Activated CD8-positive, alpha-beta T cell treated with anti-CD3 and anti-CD28 coated beads, Interleukin-2, amount 10 ng/mL, durations not matched to agents 7 days and 5 days (primary cell): Measurements from ENCODE around the gene GRIA4. TPM values are rescaled to one million over a fixed set of nuclear protein-coding genes. Genes with fewer than 3 reads are reported as not detected.

Experiments
- ATAC-seq: fragments of 150-1000 bp; cut with Tn5 transposase; one replicate; pipeline ENCODE4 v1.10.0; 2021; ENCODE audit warnings: moderate library complexity
- CTCF ChIA-PET: fragments of 350-600 bp; sonication (Branson Sonifier 250); formaldehyde crosslinking; loops from one replicate; lab custom pipeline; 2021; ENCODE audit warnings: antibody characterized with exemption; lab: Charles Lee
- POLR2A ChIA-PET: fragments of 350-600 bp; sonication (Branson Sonifier 250); formaldehyde crosslinking; loops from one replicate; lab custom pipeline; 2021; ENCODE audit warnings: antibody characterized with exemption; lab: Charles Lee
- DNase-seq: peaks from one replicate; pipeline ENCODE4 v3.0.0-alpha.2; 2020
- H3K27ac Mint-ChIP-seq: one replicate; pipeline ENCODE4 v1.8.0; 2021; ENCODE audit warnings: mild to moderate bottlenecking, mixed read lengths
- H3K27me3 Mint-ChIP-seq: one replicate; pipeline ENCODE4 v1.8.0; 2021; ENCODE audit warnings: low read depth, mixed read lengths
- H3K36me3 Mint-ChIP-seq: one replicate; pipeline ENCODE4 v1.8.0; 2021; ENCODE audit warnings: low read depth, mixed read lengths
- H3K4me1 Mint-ChIP-seq: one replicate; pipeline ENCODE4 v1.8.0; 2021; ENCODE audit warnings: low read depth, mixed read lengths
- H3K4me3 Mint-ChIP-seq: one replicate; pipeline ENCODE4 v1.8.0; 2021; ENCODE audit warnings: mild to moderate bottlenecking, mixed read lengths
- H3K9me3 Mint-ChIP-seq: one replicate; pipeline ENCODE4 v1.8.0; 2022; ENCODE audit warnings: mixed read lengths; ENCODE audit not compliant: insufficient read depth
- total RNA-seq, 2 experiments: library from RNA; stranded (reverse); gene quantifications; one replicate each; pipeline ENCODE4 v1.2.3, GENCODE V29; 2021

The GRIA4 gene
- total RNA-seq, 2 experiments from 2014 or later, result not detected

GRCh38 chr11:105642870-105643269 lies 33.0 kb downstream of the GRIA4 start:
- H3K4me3 Mint-ChIP-seq, result no peak overlapping the region
- ChIA-PET CTCF (no interaction called here), POLR2A (no interaction called here)
- ATAC-seq, result no peak
- no peaks in the 10 kb centered on the region for H3K9me3 Mint-ChIP-seq
- no peak for DNase-seq
- no peaks in the 10 kb centered on the region for H3K4me1 Mint-ChIP-seq
- no peak overlapping the region for H3K27ac Mint-ChIP-seq
- H3K36me3 Mint-ChIP-seq, result no peaks in the 10 kb centered on the region
- no peaks in the 10 kb centered on the region for H3K27me3 Mint-ChIP-seq

DNA sequence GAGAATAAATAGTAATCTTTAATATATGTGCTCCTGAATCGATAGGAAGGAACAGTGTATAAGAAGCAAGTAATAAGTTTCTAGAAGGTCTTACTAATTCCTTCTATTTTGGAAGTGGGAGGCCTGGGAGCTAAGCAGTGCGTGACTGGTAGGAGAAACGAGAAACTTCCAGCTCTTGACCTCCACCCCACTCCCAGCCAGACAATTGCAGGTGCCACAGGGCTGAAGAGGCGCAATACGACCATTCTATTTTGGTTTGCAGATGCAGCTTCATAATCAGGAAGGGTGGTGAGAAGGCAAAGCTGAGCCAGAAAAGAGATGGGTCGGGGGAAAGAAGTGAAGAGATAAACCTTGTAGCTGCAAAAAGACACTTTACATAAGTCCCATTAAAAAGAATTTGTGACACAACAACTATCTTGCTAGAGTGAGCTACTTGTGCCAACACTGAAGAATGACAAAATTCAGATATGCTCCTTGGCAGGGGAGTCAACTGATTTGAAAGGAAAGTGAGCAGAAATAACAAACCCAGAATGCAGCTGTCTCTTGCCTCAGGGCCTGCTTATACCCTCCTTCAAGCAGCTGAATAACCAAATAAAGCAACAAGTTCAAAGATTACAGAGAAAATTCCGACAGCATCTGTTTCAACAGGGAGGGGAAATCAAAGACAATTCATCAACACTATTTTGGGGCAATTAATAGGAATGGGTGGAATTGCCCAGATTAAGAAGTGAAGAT lies 35.1 kb downstream of the GRIA4 start:
- no peak overlapping the region for H3K4me3 Mint-ChIP-seq
- CTCF ChIA-PET, result no interaction called here

GRCh38 chr11:105647780-105648179 lies 37.9 kb downstream of the GRIA4 start:
- DNase-seq, result no peak
- Mint-ChIP-seq H3K4me1 (no peaks in the 10 kb centered on the region), H3K4me3 (no peak overlapping the region), H3K27me3 (no peaks in the 10 kb centered on the region), H3K27ac (no peak overlapping the region), H3K9me3 (no peaks in the 10 kb centered on the region), H3K36me3 (no peaks in the 10 kb centered on the region)
- CTCF ChIA-PET, result no interaction called here
- no peak for ATAC-seq
- POLR2A ChIA-PET, result no interaction called here

More for the DNA sequence above, 35.1 kb downstream of the GRIA4 start:
- POLR2A ChIA-PET, result no interaction called here
- Mint-ChIP-seq H3K27me3 (no peaks in the 10 kb centered on the region), H3K27ac (no peak overlapping the region), H3K4me1 (no peaks in the 10 kb centered on the region), H3K9me3 (no peaks in the 10 kb centered on the region), H3K36me3 (no peaks in the 10 kb centered on the region)
- ATAC-seq, result no peak
- no peak for DNase-seq

- ChIA-PET CTCF (no interaction called here), POLR2A (no interaction called here)
- no peaks in the 10 kb centered on the region for H3K27me3 Mint-ChIP-seq
- ATAC-seq (no peak), DNase-seq (no peak)
- no peaks in the 10 kb centered on the region for H3K4me1 Mint-ChIP-seq
- H3K4me3 Mint-ChIP-seq, result no peak overlapping the region
- H3K36me3 Mint-ChIP-seq, result no peaks in the 10 kb centered on the region
- H3K9me3 Mint-ChIP-seq, result no peaks in the 10 kb centered on the region
- no peak overlapping the region for H3K27ac Mint-ChIP-seq
Measured at GRCh38 chr11:105648762-105649161, 38.9 kb downstream of the GRIA4 start.

- no peak for ATAC-seq
- H3K27ac Mint-ChIP-seq, result no peak overlapping the region
- DNase-seq, result no peak
- CTCF ChIA-PET, result no interaction called here
- H3K4me1 Mint-ChIP-seq, result no peaks in the 10 kb centered on the region
- POLR2A ChIA-PET, result no interaction called here
- no peak overlapping the region for H3K4me3 Mint-ChIP-seq
- no peaks in the 10 kb centered on the region for H3K36me3 Mint-ChIP-seq
- H3K9me3 Mint-ChIP-seq, result no peaks in the 10 kb centered on the region
- H3K27me3 Mint-ChIP-seq, result no peaks in the 10 kb centered on the region
Measured at GRCh38 chr11:105665281-105665680, 55.4 kb downstream of the GRIA4 start.

DNA sequence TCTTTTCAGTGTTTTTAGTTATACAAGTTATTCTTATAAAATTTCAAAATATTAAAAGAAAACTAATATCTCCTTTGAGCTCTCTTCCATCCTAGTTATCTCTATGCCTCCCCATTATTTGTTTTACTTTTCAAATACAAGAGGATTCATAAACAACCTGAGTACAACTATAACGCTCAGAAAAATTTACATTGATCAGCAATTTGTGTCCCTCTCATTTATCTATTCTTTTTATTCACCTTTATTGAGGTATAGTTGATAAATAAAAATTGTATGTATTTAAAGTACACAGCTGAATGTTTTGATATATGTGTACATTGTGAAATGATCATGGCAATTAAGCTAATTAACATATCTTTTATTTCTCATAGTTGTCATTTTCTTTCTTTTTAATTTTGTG lies 57.6 kb downstream of the GRIA4 start:
- H3K4me3 Mint-ChIP-seq, result no peak overlapping the region
- no peaks in the 10 kb centered on the region for H3K9me3 Mint-ChIP-seq
- ChIA-PET CTCF (no interaction called here), POLR2A (no interaction called here)
- H3K4me1 Mint-ChIP-seq, result no peaks in the 10 kb centered on the region
- DNase-seq (no peak), ATAC-seq (no peak)
- H3K36me3 Mint-ChIP-seq, result no peaks in the 10 kb centered on the region
- H3K27ac Mint-ChIP-seq, result no peak overlapping the region
- H3K27me3 Mint-ChIP-seq, result no peaks in the 10 kb centered on the region

- Mint-ChIP-seq H3K27me3 (no peaks in the 10 kb centered on the region), H3K4me3 (no peak overlapping the region), H3K9me3 (no peaks in the 10 kb centered on the region), H3K4me1 (no peaks in the 10 kb centered on the region), H3K27ac (no peak overlapping the region), H3K36me3 (no peaks in the 10 kb centered on the region)
- ChIA-PET CTCF (no interaction called here), POLR2A (no interaction called here)
- DNase-seq (no peak), ATAC-seq (no peak)
Measured at GRCh38 chr11:105670811-105671210, 60.9 kb downstream of the GRIA4 start.

DNA sequence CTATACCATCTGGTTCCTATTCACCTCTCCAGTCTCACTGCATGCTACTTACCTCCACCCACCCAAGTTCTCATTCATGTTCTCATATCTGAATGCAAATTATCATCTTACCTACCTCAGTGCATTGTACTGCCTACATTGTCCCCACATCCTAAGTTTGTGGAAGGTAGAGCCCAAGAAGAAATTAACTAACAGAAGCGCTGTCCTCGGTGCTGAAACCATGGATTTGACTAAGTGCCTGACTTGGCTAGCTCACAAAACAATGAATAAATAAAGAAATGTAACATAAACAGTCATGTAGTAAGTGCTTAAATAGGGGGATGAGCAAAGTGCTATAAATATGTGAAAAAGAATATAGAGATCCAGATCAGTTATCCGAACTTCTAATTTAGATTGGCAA lies 63.2 kb downstream of the GRIA4 start:
- ATAC-seq (no peak), DNase-seq (peak; percentile 51)
- no peak overlapping the region for H3K27ac Mint-ChIP-seq
- no peak overlapping the region for H3K4me3 Mint-ChIP-seq
- H3K4me1 Mint-ChIP-seq, result no peaks in the 10 kb centered on the region
- no peaks in the 10 kb centered on the region for H3K9me3 Mint-ChIP-seq
- POLR2A ChIA-PET, result no interaction called here
- CTCF ChIA-PET, result no interaction called here
- H3K36me3 Mint-ChIP-seq, result no peaks in the 10 kb centered on the region
- no peaks in the 10 kb centered on the region for H3K27me3 Mint-ChIP-seq

DNA sequence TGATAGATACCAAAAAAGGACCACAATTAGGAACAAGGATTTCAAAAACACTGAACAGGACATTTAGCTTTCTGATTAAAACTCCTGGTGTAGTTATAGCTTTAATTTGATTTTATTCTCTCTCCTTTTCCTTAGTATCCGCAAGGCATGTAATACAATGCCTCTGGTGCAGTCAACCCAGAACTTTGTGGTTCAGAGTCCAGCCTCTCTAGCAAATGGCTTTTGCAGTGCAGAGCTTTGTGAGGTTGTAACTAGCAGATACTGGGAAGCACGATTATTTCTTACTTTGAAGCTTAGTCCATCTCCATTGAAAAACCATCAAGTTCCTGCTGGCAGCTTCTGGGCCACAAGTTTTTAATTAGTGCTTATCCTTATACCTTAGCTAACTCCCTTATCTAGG lies 79.8 kb downstream of the GRIA4 start:
- H3K4me3 Mint-ChIP-seq, result no peak overlapping the region
- CTCF ChIA-PET, result no interaction called here
- H3K9me3 Mint-ChIP-seq, result no peaks in the 10 kb centered on the region
- H3K4me1 Mint-ChIP-seq, result no peaks in the 10 kb centered on the region
- H3K27me3 Mint-ChIP-seq, result no peaks in the 10 kb centered on the region
- POLR2A ChIA-PET, result interaction anchor here (0.5 kb wide), 1 partner anchor 660 kb away, joined by 3 read pairs; no protein-coding TSS in a partner anchor
- H3K27ac Mint-ChIP-seq, result no peak overlapping the region
- no peak for DNase-seq
- ATAC-seq, result no peak
- no peaks in the 10 kb centered on the region for H3K36me3 Mint-ChIP-seq

- Mint-ChIP-seq H3K36me3 (no peaks in the 10 kb centered on the region), H3K27me3 (no peaks in the 10 kb centered on the region), H3K9me3 (no peaks in the 10 kb centered on the region), H3K4me1 (no peaks in the 10 kb centered on the region), H3K27ac (no peak overlapping the region), H3K4me3 (no peak overlapping the region)
- CTCF ChIA-PET, result no interaction called here
- ATAC-seq, result no peak
- POLR2A ChIA-PET, result no interaction called here
- no peak for DNase-seq
Measured at GRCh38 chr11:105690467-105690866, 80.6 kb downstream of the GRIA4 start.

DNA sequence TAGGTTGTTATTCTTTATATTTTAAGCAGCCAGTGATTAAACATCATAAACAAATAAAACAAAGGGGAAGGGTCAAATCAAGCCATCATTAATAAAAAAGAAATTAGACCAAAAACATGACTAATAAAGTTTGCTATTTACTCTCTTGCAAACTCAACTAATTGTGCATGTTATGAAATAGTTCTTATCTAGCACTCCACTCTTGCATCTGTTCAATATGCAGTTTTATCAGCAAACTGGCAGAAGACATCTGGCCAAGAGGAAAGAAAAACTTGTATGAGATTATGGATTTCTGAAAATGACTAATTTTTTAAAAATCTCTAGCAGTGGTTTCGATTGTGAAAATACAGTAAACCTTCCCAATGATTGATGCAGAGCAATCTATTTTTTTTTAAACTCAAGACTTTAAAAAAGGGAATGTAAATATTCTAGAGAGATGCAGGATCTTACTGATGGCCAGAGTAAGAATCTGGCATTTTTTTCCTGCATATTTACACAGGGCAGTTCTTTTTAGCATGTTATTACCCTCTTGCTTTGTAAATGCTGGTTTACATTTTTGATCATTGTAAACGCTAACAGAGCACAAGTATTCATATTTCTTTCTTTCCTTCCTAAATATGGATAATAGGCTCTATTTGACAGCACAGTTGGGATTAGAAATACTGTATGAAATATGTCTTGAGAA lies 83.3 kb downstream of the GRIA4 start:
- H3K27ac Mint-ChIP-seq, result no peak overlapping the region
- H3K9me3 Mint-ChIP-seq, result no peaks in the 10 kb centered on the region
- H3K4me1 Mint-ChIP-seq, result no peaks in the 10 kb centered on the region
- no peak overlapping the region for H3K4me3 Mint-ChIP-seq
- ATAC-seq, result no peak
- H3K27me3 Mint-ChIP-seq, result no peaks in the 10 kb centered on the region
- H3K36me3 Mint-ChIP-seq, result no peaks in the 10 kb centered on the region
- DNase-seq, result no peak
- CTCF ChIA-PET, result no interaction called here
- POLR2A ChIA-PET, result no interaction called here

GRCh38 chr11:105696000-105696399 lies 86.1 kb downstream of the GRIA4 start:
- POLR2A ChIA-PET, result no interaction called here
- Mint-ChIP-seq H3K36me3 (no peaks in the 10 kb centered on the region), H3K4me3 (no peak overlapping the region), H3K27me3 (no peaks in the 10 kb centered on the region), H3K27ac (no peak overlapping the region), H3K4me1 (no peaks in the 10 kb centered on the region), H3K9me3 (no peaks in the 10 kb centered on the region)
- CTCF ChIA-PET, result no interaction called here
- ATAC-seq (no peak), DNase-seq (no peak)
